OCI-LY1 (cell line): ENCODE results near the gene SNX8.

Source experiments
- H2AFZ ChIP-seq: fragments of 200-600 bp; sonication (generic), shearing (Covaris generic); 2 replicates; pipeline ENCODE4 v1.6.0; 2014; ENCODE audit warnings: antibody characterized with exemption, mild to moderate bottlenecking, low read length
- H3F3A ChIP-seq: fragments of 200-600 bp; sonication (generic), shearing (Covaris generic); 2 replicates; pipeline ENCODE4 v1.6.0; 2014; ENCODE audit warnings: mild to moderate bottlenecking, antibody characterized with exemption, low read length, moderate library complexity; ENCODE audit not compliant: insufficient read depth
- H3K27ac ChIP-seq: fragments of 200-600 bp; sonication (generic); 2 replicates; pipeline ENCODE4 v1.5.1; 2014; ENCODE audit warnings: low read length, mixed run types, mild to moderate bottlenecking, low read depth; ENCODE audit not compliant: poor library complexity, severe bottlenecking
- H3K27me3 ChIP-seq: fragments of 200-600 bp; sonication (generic); 2 replicates; pipeline ENCODE4 v1.6.0; 2014; ENCODE audit warnings: antibody characterized with exemption, mild to moderate bottlenecking, low read length, moderate library complexity; ENCODE audit not compliant: insufficient read depth
- H3K36me3 ChIP-seq: fragments of 200-600 bp; sonication (generic); 2 replicates; pipeline ENCODE4 v1.6.1; 2014; ENCODE audit warnings: mild to moderate bottlenecking, antibody characterized with exemption, low read length, moderate library complexity, mixed read lengths; ENCODE audit not compliant: insufficient read depth
- H3K4me1 ChIP-seq: fragments of 200-600 bp; sonication (generic); 2 replicates; pipeline ENCODE4 v1.5.1; 2014; ENCODE audit warnings: mild to moderate bottlenecking, low read length, moderate library complexity; ENCODE audit not compliant: insufficient read depth, severe bottlenecking
- H3K4me2 ChIP-seq: fragments of 200-600 bp; sonication (generic), shearing (Covaris generic); 2 replicates; pipeline ENCODE4 v1.6.1; 2014; ENCODE audit warnings: low read length
- H3K4me3 ChIP-seq: fragments of 200-600 bp; sonication (generic); 2 replicates; pipeline ENCODE4 v1.5.1; 2014; ENCODE audit warnings: low read length, low read depth, mild to moderate bottlenecking, mixed read lengths; ENCODE audit not compliant: poor library complexity, severe bottlenecking
- H3K79me2 ChIP-seq: fragments of 200-600 bp; shearing (Covaris generic); 2 replicates; pipeline ENCODE4 v1.6.1; 2016; ENCODE audit warnings: mixed run types, low read length, mixed read lengths; ENCODE audit not compliant: insufficient read depth
- H3K9ac ChIP-seq: fragments of 200-600 bp; sonication (generic), shearing (Covaris generic); 2 replicates; pipeline ENCODE4 v1.6.1; 2014; ENCODE audit warnings: mild to moderate bottlenecking, low read length, mixed read lengths
- H3K9me2 ChIP-seq: fragments of 200-600 bp; sonication (generic), shearing (Covaris generic); 2 replicates; pipeline ENCODE4 v1.6.1; 2014; ENCODE audit warnings: low read depth, mild to moderate bottlenecking, low read length, mixed read lengths
- H3K9me3 ChIP-seq: fragments of 200-600 bp; shearing (Covaris generic); 2 replicates; pipeline ENCODE4 v1.6.1; 2014; ENCODE audit warnings: low read length, mixed read lengths
- H4K20me1 ChIP-seq: fragments of 200-600 bp; sonication (generic), shearing (Covaris generic); 2 replicates; pipeline ENCODE4 v1.6.0; 2016; ENCODE audit warnings: mild to moderate bottlenecking, low read length; ENCODE audit not compliant: insufficient read depth
- EZH2 ChIP-seq: fragments of 200-600 bp; sonication (generic), shearing (Covaris generic); IDR thresholded peaks from 2 replicates; pipeline ENCODE4 v1.8.0; 2017; ENCODE audit warnings: borderline replicate concordance, mixed run types, mild to moderate bottlenecking, antibody characterized with exemption, low read length, moderate library complexity, mixed read lengths
- TF ChIP-seq, protein P1 (sequence below): fragments of 200-600 bp; sonication (generic), shearing (Covaris generic); IDR thresholded peaks from 2 replicates; pipeline ENCODE4 v1.5.1; 2017; ENCODE audit warnings: mild to moderate bottlenecking, antibody characterized with exemption, low read length, moderate library complexity, mixed read lengths

SNX8 gene

DNA sequence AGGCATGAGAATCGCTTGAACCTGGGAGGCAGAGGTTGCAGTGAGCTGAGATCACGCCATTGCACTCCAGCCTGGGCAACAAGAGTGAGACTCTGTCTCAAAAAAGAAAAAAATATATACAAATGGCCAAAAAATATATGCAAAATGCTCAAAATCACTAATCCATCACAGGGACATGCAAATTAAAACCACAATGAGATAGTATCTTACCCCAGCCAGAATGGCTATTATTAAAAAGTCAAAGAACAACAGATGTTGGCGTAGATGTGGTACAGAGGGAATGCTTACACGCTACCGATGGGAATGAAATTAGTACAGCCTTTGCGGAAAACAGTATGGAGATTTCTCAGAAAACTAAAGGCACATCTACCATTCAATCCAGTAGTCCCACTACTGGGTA, 17.4 kb downstream of the SNX8 start:
- H3K9me3 ChIP-seq = no peaks in the 10 kb centered on the region
- H3K9me2 ChIP-seq = no peaks in the 10 kb centered on the region
- no peaks in the 10 kb centered on the region for H3K79me2 ChIP-seq
- TF ChIP-seq, protein P1, sequence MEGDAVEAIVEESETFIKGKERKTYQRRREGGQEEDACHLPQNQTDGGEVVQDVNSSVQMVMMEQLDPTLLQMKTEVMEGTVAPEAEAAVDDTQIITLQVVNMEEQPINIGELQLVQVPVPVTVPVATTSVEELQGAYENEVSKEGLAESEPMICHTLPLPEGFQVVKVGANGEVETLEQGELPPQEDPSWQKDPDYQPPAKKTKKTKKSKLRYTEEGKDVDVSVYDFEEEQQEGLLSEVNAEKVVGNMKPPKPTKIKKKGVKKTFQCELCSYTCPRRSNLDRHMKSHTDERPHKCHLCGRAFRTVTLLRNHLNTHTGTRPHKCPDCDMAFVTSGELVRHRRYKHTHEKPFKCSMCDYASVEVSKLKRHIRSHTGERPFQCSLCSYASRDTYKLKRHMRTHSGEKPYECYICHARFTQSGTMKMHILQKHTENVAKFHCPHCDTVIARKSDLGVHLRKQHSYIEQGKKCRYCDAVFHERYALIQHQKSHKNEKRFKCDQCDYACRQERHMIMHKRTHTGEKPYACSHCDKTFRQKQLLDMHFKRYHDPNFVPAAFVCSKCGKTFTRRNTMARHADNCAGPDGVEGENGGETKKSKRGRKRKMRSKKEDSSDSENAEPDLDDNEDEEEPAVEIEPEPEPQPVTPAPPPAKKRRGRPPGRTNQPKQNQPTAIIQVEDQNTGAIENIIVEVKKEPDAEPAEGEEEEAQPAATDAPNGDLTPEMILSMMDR = no peak
- TF ChIP-seq EZH2 = no peak
- H3F3A ChIP-seq = no peaks in the 10 kb centered on the region
- no peak overlapping the region for H2AFZ ChIP-seq
- no peaks in the 10 kb centered on the region for H4K20me1 ChIP-seq
- no peaks in the 10 kb centered on the region; the same call in 1 of the 2 replicates for H3K27me3 ChIP-seq
- no peak overlapping the region for H3K4me2 ChIP-seq
- H3K4me3 ChIP-seq = no peak overlapping the region
- H3K9ac ChIP-seq = no peak overlapping the region
- no peaks in the 10 kb centered on the region; the same call in 1 of the 2 replicates for H3K36me3 ChIP-seq
- H3K4me1 ChIP-seq = peaks cover 12% of the 10 kb centered on the region
- no peak overlapping the region for H3K27ac ChIP-seq

DNA sequence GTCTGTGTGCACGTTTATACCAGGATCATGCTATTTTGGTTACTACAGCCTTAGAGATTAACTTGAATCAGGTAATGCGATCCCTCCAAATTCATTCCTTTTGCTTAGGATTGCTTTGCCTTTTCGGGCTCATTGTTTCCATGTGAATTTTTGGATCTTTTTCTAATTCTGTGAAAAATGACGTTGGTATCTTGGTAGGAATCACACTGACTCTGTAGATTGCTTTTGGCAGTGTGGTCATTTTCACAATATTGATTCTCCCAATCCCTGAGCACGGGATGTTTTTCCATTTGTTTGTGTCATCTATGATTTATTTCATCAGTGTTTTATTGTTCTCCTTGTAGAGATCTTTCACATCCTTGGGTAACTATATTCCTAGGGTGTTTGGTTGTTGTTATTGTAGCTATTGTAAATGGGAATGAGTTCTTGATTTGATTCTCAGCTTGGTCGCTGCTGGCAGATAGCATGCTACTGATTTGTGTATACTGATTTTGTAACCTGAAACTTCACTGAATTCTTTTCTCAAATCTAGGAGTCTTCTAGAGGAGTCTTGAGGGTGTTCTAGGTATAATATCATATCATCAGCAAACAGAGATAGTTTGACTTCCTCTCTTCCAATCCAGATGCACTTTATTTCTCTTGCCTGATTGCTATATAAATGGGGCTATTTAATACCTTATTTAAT, 18.2 kb downstream of the SNX8 start:
- H3K27ac ChIP-seq = no peak overlapping the region
- no peaks in the 10 kb centered on the region for H3K9me2 ChIP-seq
- no peaks in the 10 kb centered on the region; the same call in 1 of the 2 replicates for H3K27me3 ChIP-seq
- H3K4me3 ChIP-seq = no peak overlapping the region
- no peaks in the 10 kb centered on the region for H3F3A ChIP-seq
- TF ChIP-seq, protein P1 = no peak
- TF ChIP-seq EZH2 = no peak
- H4K20me1 ChIP-seq = no peaks in the 10 kb centered on the region
- no peaks in the 10 kb centered on the region for H3K79me2 ChIP-seq
- H2AFZ ChIP-seq = no peak overlapping the region
- no peaks in the 10 kb centered on the region for H3K9me3 ChIP-seq
- no peaks in the 10 kb centered on the region for H3K36me3 ChIP-seq
- H3K4me2 ChIP-seq = no peak overlapping the region
- H3K4me1 ChIP-seq = peaks cover 12% of the 10 kb centered on the region
- no peak overlapping the region for H3K9ac ChIP-seq

GRCh38 chr7:2290877-2291276, 23.4 kb downstream of the SNX8 start:
- Histone ChIP-seq H3K4me3 (no peak overlapping the region), H3F3A (no peaks in the 10 kb centered on the region), H3K4me2 (no peak overlapping the region), H3K27me3 (no peaks in the 10 kb centered on the region; the same call in 1 of the 2 replicates), H3K79me2 (no peaks in the 10 kb centered on the region), H3K36me3 (no peaks in the 10 kb centered on the region; the same call in 1 of the 2 replicates), H4K20me1 (no peaks in the 10 kb centered on the region), H3K9me2 (no peaks in the 10 kb centered on the region), H2AFZ (no peak overlapping the region), H3K27ac (no peak overlapping the region), H3K9me3 (no peaks in the 10 kb centered on the region), H3K4me1 (no peaks in the 10 kb centered on the region), H3K9ac (no peak overlapping the region)
- no peak for TF ChIP-seq EZH2
- TF ChIP-seq, protein P1 = no peak
